ENCODE results near the gene RND2. TPM values are rescaled to one million over a fixed set of nuclear protein-coding genes. Genes with fewer than 3 reads are reported as not detected.

Gene RND2
- total and polyA plus RNA-seq, 4 donors = 0.25 to 1.3 (median 0.43) TPM

- H3K4me3 ChIP-seq = no peak overlapping the region
- H3K27me3 ChIP-seq (ENCODE audit: control insufficient read depth in 3 of 3, insufficient read depth in 3 of 3, low read length in 2 of 3) = no peaks in the 10 kb centered on the region
- WGBS, 2 donors = 62 to 71% methylated on average over 8 of the region's 8 CpGs
- H3K9ac ChIP-seq (ENCODE audit: insufficient read depth in 1 of 2, low read length in 2 of 2) = no peak overlapping the region
- peak overlapping the region; percentile 43 to 48 for H3K27ac ChIP-seq (ENCODE audit: low read depth in 1 of 2, low read length in 1 of 2)
- DNase-seq = no peak
- no peak for TF ChIP-seq CTCF (IDR thresholded peaks at IDR 0.05; ENCODE audit: control extremely low read depth, extremely low read depth)
- H3K4me1 ChIP-seq (ENCODE audit: control insufficient read depth in 5 of 5, insufficient read depth in 5 of 5, low read length in 5 of 5) = peaks cover 0 to 31% (median 9%) of the 10 kb centered on the region in 5 donors
- no peak for ATAC-seq (ENCODE audit: insufficient read depth, low FRiP score)
- H3K36me3 ChIP-seq (ENCODE audit: control insufficient read depth in 4 of 4, insufficient read depth in 4 of 4, low read length in 4 of 4) = peaks cover 0 to 42% (median 7%) of the 10 kb centered on the region in 4 donors
- H3K9me3 ChIP-seq (ENCODE audit: control insufficient read depth in 4 of 4, insufficient read depth in 3 of 4, low read length in 3 of 4) = no peaks in the 10 kb centered on the region
These were observed 10.1 kb upstream of the RND2 start for GRCh38 chr17:43014649-43015542.

GRCh38 chr17:43015579-43015978 lies 9.5 kb upstream of the RND2 start:
- no peak overlapping the region for H3K4me3 ChIP-seq
- 51 to 52% methylated on average over 9 of the region's 9 CpGs for WGBS, 2 donors
- ATAC-seq (ENCODE audit: insufficient read depth, low FRiP score) (peak; percentile 4), DNase-seq (peak in 2 of 3 donors; percentile 23 to 53)
- H3K9me3 ChIP-seq (ENCODE audit: control insufficient read depth in 4 of 4, insufficient read depth in 3 of 4, low read length in 3 of 4) = no peaks in the 10 kb centered on the region
- no peak for TF ChIP-seq CTCF (IDR thresholded peaks at IDR 0.05; ENCODE audit: control extremely low read depth, extremely low read depth)
- peaks cover 0 to 42% (median 7%) of the 10 kb centered on the region in 4 donors for H3K36me3 ChIP-seq (ENCODE audit: control insufficient read depth in 4 of 4, insufficient read depth in 4 of 4, low read length in 4 of 4)
- no peak overlapping the region for H3K9ac ChIP-seq (ENCODE audit: insufficient read depth in 1 of 2, low read length in 2 of 2)
- peaks cover 0 to 33% (median 9%) of the 10 kb centered on the region in 5 donors for H3K4me1 ChIP-seq (ENCODE audit: control insufficient read depth in 5 of 5, insufficient read depth in 5 of 5, low read length in 5 of 5)
- H3K27me3 ChIP-seq (ENCODE audit: control insufficient read depth in 3 of 3, insufficient read depth in 3 of 3, low read length in 2 of 3) = no peaks in the 10 kb centered on the region
- H3K27ac ChIP-seq (ENCODE audit: low read depth in 1 of 2, low read length in 1 of 2) = peak overlapping the region; percentile 43 to 48

- Histone ChIP-seq H3K36me3 (ENCODE audit: control insufficient read depth in 4 of 4, insufficient read depth in 4 of 4, low read length in 4 of 4) (peaks cover 0 to 42% (median 7%) of the 10 kb centered on the region in 4 donors), H3K4me1 (ENCODE audit: control insufficient read depth in 5 of 5, insufficient read depth in 5 of 5, low read length in 5 of 5) (peaks cover 0 to 37% (median 13%) of the 10 kb centered on the region in 5 donors), H3K9me3 (ENCODE audit: control insufficient read depth in 4 of 4, insufficient read depth in 3 of 4, low read length in 3 of 4) (no peaks in the 10 kb centered on the region), H3K9ac (ENCODE audit: insufficient read depth in 1 of 2, low read length in 2 of 2) (no peak overlapping the region), H3K27me3 (ENCODE audit: control insufficient read depth in 3 of 3, insufficient read depth in 3 of 3, low read length in 2 of 3) (no peaks in the 10 kb centered on the region), H3K27ac (ENCODE audit: low read depth in 1 of 2, low read length in 1 of 2) (peak overlapping the region; percentile 17 to 58), H3K4me3 (no peak overlapping the region)
- TF ChIP-seq CTCF (IDR thresholded peaks at IDR 0.05; ENCODE audit: control extremely low read depth, extremely low read depth) = no peak
- DNase-seq (no peak), ATAC-seq (ENCODE audit: insufficient read depth, low FRiP score) (no peak)
- 87 to 91% methylated on average over 7 of the region's 7 CpGs for WGBS, 2 donors
These were observed 8.8 kb upstream of the RND2 start for GRCh38 chr17:43016216-43016615.

Data from lung (tissue), 12 donors.